Upper lobe of right lung (tissue), 1 donor: ENCODE results near the gene CYTH4. TPM values are rescaled to one million over a fixed set of nuclear protein-coding genes. Genes with fewer than 3 reads are reported as not detected.
"Not testable (repeated sequence)": the region's sequence is repeated elsewhere in the genome, so short reads cannot be mapped to it uniquely, and the experiment has no call there.

Experiments used
- ATAC-seq: fragments of 200-7000 bp; cut with Tn5 transposase; one replicate; pipeline ENCODE4 v1.9.1; 2020; ENCODE audit warnings: mild to moderate bottlenecking, moderate library complexity
- DNase-seq: peaks from one replicate; pipeline ENCODE4 v3.0.0-alpha.2; 2020
- H3K27ac ChIP-seq: fragments of 200-600 bp; one replicate; pipeline ENCODE4 v1.8.0; 2022
- H3K27me3 ChIP-seq: fragments of 200-600 bp; one replicate; pipeline ENCODE4 v1.8.0; 2022; ENCODE audit warnings: mild to moderate bottlenecking
- H3K36me3 ChIP-seq: fragments of 200-600 bp; one replicate; pipeline ENCODE4 v1.8.0; 2022
- H3K4me1 ChIP-seq: fragments of 200-600 bp; one replicate; pipeline ENCODE4 v1.8.0; 2022
- H3K4me3 ChIP-seq: fragments of 200-600 bp; one replicate; pipeline ENCODE4 v1.8.0; 2022; ENCODE audit warnings: mild to moderate bottlenecking
- H3K9me3 ChIP-seq: fragments of 200-600 bp; one replicate; pipeline ENCODE4 v1.8.0; 2022
- intact Hi-C: fragments of 100-400 bp; cut with DNase I; formaldehyde crosslinking; loops from one replicate; pipeline ENCODE4 v1.11.0; 2022
- total RNA-seq: library from RNA; stranded (reverse); fragmentation: NEBNext Ultra II Directional; extraction: Animal tissue kit (Norgen Biotek cat#: 25700); gene quantifications from one replicate; pipeline ENCODE4 v1.2.1, GENCODE V29; 2021
- TF ChIP-seq, protein P1 (sequence below): fragments of 200-600 bp; IDR thresholded peaks from one replicate; pipeline ENCODE4 v1.8.0; 2022; ENCODE audit warnings: antibody characterized with exemption
- donor health status: DM: no; HTN: yes; CAD: no; lungs with severe emphysema.

The CYTH4 gene
- total RNA-seq, 1 donor from 2014 or later = 37.9 TPM

- peaks cover 6% of the 10 kb centered on the region for H3K4me1 ChIP-seq
- ATAC-seq (no peak), DNase-seq (peak; percentile 6)
- H3K27ac ChIP-seq = no peak overlapping the region
- H3K9me3 ChIP-seq = no peaks in the 10 kb centered on the region
- TF ChIP-seq, protein P1, sequence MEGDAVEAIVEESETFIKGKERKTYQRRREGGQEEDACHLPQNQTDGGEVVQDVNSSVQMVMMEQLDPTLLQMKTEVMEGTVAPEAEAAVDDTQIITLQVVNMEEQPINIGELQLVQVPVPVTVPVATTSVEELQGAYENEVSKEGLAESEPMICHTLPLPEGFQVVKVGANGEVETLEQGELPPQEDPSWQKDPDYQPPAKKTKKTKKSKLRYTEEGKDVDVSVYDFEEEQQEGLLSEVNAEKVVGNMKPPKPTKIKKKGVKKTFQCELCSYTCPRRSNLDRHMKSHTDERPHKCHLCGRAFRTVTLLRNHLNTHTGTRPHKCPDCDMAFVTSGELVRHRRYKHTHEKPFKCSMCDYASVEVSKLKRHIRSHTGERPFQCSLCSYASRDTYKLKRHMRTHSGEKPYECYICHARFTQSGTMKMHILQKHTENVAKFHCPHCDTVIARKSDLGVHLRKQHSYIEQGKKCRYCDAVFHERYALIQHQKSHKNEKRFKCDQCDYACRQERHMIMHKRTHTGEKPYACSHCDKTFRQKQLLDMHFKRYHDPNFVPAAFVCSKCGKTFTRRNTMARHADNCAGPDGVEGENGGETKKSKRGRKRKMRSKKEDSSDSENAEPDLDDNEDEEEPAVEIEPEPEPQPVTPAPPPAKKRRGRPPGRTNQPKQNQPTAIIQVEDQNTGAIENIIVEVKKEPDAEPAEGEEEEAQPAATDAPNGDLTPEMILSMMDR = no peak
- no peak overlapping the region for H3K4me3 ChIP-seq
- H3K36me3 ChIP-seq = no peaks in the 10 kb centered on the region
- intact Hi-C loops = no loop called here
- no peaks in the 10 kb centered on the region for H3K27me3 ChIP-seq
These were observed 34.1 kb upstream of the CYTH4 start for GRCh38 chr22:37248251-37248650.

DNA sequence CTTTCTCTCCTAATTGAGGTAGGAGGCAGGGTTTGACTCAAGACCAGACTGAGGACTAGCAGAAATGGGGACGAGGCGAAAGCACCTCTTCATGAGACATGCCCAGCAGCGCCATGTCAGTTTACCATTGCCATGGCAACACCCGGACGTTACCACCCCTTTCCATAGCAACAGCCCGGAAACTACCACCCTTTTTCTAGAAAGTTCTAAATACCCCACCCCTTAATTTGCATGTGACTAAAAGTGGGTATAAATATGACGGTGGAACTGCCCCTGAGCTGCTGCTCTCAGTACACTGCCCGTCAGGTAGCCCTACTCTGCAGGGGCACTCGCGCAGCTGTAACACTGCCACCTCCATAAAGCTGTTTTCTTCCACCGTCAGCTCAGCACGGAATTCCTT, 32.3 kb upstream of the CYTH4 start:
- Histone ChIP-seq H3K27ac (no peak overlapping the region), H3K4me3 (no peak overlapping the region), H3K27me3 (peaks cover 2% of the 10 kb centered on the region), H3K4me1 (peaks cover 2% of the 10 kb centered on the region), H3K36me3 (no peaks in the 10 kb centered on the region), H3K9me3 (no peaks in the 10 kb centered on the region)
- peak; percentile 6 for DNase-seq
- intact Hi-C loops = no loop called here
- ATAC-seq = no peak
- TF ChIP-seq, protein P1 = no peak

DNA sequence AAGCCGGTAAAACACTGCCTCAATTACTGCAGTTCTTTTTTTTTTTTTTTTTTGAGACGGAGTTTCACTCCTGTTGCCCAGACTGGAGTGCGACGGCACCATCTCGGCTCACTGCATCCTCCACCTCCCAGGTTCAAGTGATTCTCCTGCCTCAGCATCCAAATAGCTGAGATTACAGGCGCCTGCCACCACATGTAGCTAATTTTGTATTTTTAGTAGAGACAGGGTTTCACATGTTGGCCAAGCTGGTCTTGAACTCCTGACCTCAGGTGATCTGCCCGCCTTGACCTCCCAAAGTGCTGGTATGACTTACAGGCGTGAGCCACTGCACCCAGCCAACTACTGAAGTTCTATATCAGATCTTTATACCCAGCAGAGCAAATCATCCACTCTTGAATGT, 30.5 kb upstream of the CYTH4 start:
- H3K27ac ChIP-seq, H3K4me1 ChIP-seq, H3K9me3 ChIP-seq, intact Hi-C loops, H3K4me3 ChIP-seq, H3K36me3 ChIP-seq, ATAC-seq: not testable (repeated sequence)
- peak; percentile 23 for DNase-seq
- H3K27me3 ChIP-seq = peaks cover 18% of the 10 kb centered on the region

- Histone ChIP-seq H3K27ac (no peak overlapping the region), H3K4me1 (no peaks in the 10 kb centered on the region), H3K4me3 (no peak overlapping the region), H3K9me3 (no peaks in the 10 kb centered on the region), H3K36me3 (no peaks in the 10 kb centered on the region), H3K27me3 (peaks cover 20% of the 10 kb centered on the region)
- intact Hi-C loops = no loop called here
- DNase-seq (no peak), ATAC-seq (no peak)
- TF ChIP-seq, protein P1 = no peak
These were observed 29.1 kb upstream of the CYTH4 start for GRCh38 chr22:37253126-37253660.

GRCh38 chr22:37254209-37254866, 28.0 kb upstream of the CYTH4 start:
- H3K4me3 ChIP-seq = no peak overlapping the region
- no peaks in the 10 kb centered on the region for H3K4me1 ChIP-seq
- peaks cover 28% of the 10 kb centered on the region for H3K27me3 ChIP-seq
- intact Hi-C loops = no loop called here
- DNase-seq (peak; percentile 5), ATAC-seq (no peak)
- TF ChIP-seq, protein P1 = no peak
- H3K27ac ChIP-seq = no peak overlapping the region
- H3K9me3 ChIP-seq = no peaks in the 10 kb centered on the region
- H3K36me3 ChIP-seq = no peaks in the 10 kb centered on the region

DNA sequence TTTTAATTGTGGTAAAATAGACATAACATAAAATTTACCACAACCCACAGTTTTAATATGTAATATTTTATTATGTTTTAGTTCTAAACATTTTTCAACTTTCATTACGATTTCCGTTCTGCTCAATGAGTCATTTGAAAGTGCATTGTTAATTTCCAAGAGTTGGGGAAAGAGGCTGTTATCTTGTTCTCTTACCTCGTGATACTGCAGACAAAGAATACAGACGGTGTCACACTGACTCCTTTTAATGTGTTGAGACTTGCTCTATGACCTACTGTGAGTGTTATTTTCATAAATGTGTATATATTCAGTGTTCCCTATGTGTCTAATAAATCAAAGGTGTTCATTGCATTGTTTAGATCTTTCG, 27.5 kb upstream of the CYTH4 start:
- TF ChIP-seq, protein P1 = no peak
- intact Hi-C loops = no loop called here
- Histone ChIP-seq H3K36me3 (no peaks in the 10 kb centered on the region), H3K9me3 (no peaks in the 10 kb centered on the region), H3K27me3 (peaks cover 28% of the 10 kb centered on the region), H3K4me1 (no peaks in the 10 kb centered on the region), H3K27ac (no peak overlapping the region), H3K4me3 (no peak overlapping the region)
- DNase-seq (no peak), ATAC-seq (no peak)
